H9 (cell line): Measurements from ENCODE around the gene NUDT22. TPM values are rescaled to one million over a fixed set of nuclear protein-coding genes. Genes with fewer than 3 reads are reported as not detected.

Source experiments
- DNase-seq: peaks from one replicate; pipeline ENCODE4 v3.0.0-alpha.2; 2017
- H2AFZ ChIP-seq: one replicate; pipeline ENCODE4 v1.6.1; 2013; ENCODE audit warnings: mild to moderate bottlenecking, low read length, control low read depth, moderate library complexity
- H2AK5ac ChIP-seq: 2 replicates; pipeline ENCODE4 v1.6.1; 2013; ENCODE audit warnings: low read length, control low read depth, mixed read lengths; ENCODE audit not compliant: insufficient read length
- H2BK120ac ChIP-seq: one replicate; pipeline ENCODE4 v1.6.1; 2013; ENCODE audit warnings: low read depth, mild to moderate bottlenecking, low read length, control low read depth, inconsistent platforms; ENCODE audit not compliant: poor library complexity, severe bottlenecking
- H2BK12ac ChIP-seq: 2 replicates; pipeline ENCODE4 v1.6.1; 2013; ENCODE audit warnings: low read length, control low read depth, mixed read lengths, low read depth; ENCODE audit not compliant: insufficient read length
- H2BK15ac ChIP-seq: 2 replicates; pipeline ENCODE4 v1.6.1; 2013; ENCODE audit warnings: low read depth, low read length, control low read depth
- H2BK20ac ChIP-seq: one replicate; pipeline ENCODE4 v1.6.1; 2013; ENCODE audit warnings: low read depth, mild to moderate bottlenecking, low read length, control low read depth, inconsistent platforms; ENCODE audit not compliant: poor library complexity, severe bottlenecking
- H2BK5ac ChIP-seq: 2 replicates; pipeline ENCODE4 v1.6.1; 2013; ENCODE audit warnings: low read length, control low read depth, mixed read lengths; ENCODE audit not compliant: insufficient read length
- H3K14ac ChIP-seq: 2 replicates; pipeline ENCODE4 v1.6.1; 2013; ENCODE audit warnings: low read length, control low read depth; ENCODE audit not compliant: insufficient read depth
- H3K18ac ChIP-seq: 2 replicates; pipeline ENCODE4 v1.6.1; 2013; ENCODE audit warnings: low read depth, mild to moderate bottlenecking, mixed read lengths, low read length, control low read depth; ENCODE audit not compliant: insufficient read length
- H3K23ac ChIP-seq: 2 replicates; pipeline ENCODE4 v1.6.1; 2013; ENCODE audit warnings: low read length, control low read depth, mixed read lengths, low read depth; ENCODE audit not compliant: insufficient read length
- H3K23me2 ChIP-seq: 2 replicates; pipeline ENCODE4 v1.6.1; 2013; ENCODE audit warnings: low read depth, mild to moderate bottlenecking, mixed read lengths, low read length, control low read depth; ENCODE audit not compliant: insufficient read length, poor library complexity, severe bottlenecking
- H3K27ac ChIP-seq: 2 replicates; pipeline ENCODE4 v1.5.1; 2013; ENCODE audit warnings: low read length, control low read depth, mixed read lengths, low read depth; ENCODE audit not compliant: insufficient read length
- H3K27me3 ChIP-seq: 2 replicates; pipeline ENCODE4 v1.6.1; 2013; ENCODE audit warnings: low read length, control low read depth, inconsistent platforms; ENCODE audit not compliant: insufficient read depth
- H3K4ac ChIP-seq: 2 replicates; pipeline ENCODE4 v1.6.1; 2013; ENCODE audit warnings: low read depth, mild to moderate bottlenecking, control low read depth, inconsistent platforms, low read length, moderate library complexity
- H3K4me1 ChIP-seq: 2 replicates; pipeline ENCODE4 v1.6.1; 2013; ENCODE audit warnings: low read length, control low read depth, inconsistent platforms; ENCODE audit not compliant: insufficient read depth
- H3K4me2 ChIP-seq: 2 replicates; pipeline ENCODE4 v1.6.1; 2013; ENCODE audit warnings: low read length, control low read depth, mixed read lengths; ENCODE audit not compliant: insufficient read length, insufficient read depth
- H3K56ac ChIP-seq: 2 replicates; pipeline ENCODE4 v1.6.1; 2013; ENCODE audit warnings: low read depth, mild to moderate bottlenecking, mixed read lengths, low read length, control low read depth; ENCODE audit not compliant: insufficient read length
- H3K79me1 ChIP-seq: 2 replicates; pipeline ENCODE4 v1.6.1; 2013; ENCODE audit warnings: low read depth, mild to moderate bottlenecking, moderate library complexity, low read length, control low read depth, inconsistent platforms; ENCODE audit not compliant: insufficient read depth, poor library complexity, severe bottlenecking
- H3K79me2 ChIP-seq: 2 replicates; pipeline ENCODE4 v1.6.1; 2013; ENCODE audit warnings: low read length, control low read depth, inconsistent platforms; ENCODE audit not compliant: insufficient read depth
- H3K9ac ChIP-seq: 2 replicates; pipeline ENCODE4 v1.6.1; 2013; ENCODE audit warnings: low read length, control low read depth, mixed read lengths; ENCODE audit not compliant: insufficient read length; ENCODE audit errors: extremely low read depth
- H3K9me3 ChIP-seq: one replicate; pipeline ENCODE4 v1.6.1; 2013; ENCODE audit warnings: low read depth, low read length, inconsistent platforms; ENCODE audit not compliant: control insufficient read depth
- H3T11ph ChIP-seq: one replicate; pipeline ENCODE4 v1.6.1; 2013; ENCODE audit warnings: mild to moderate bottlenecking, low read length, control low read depth, inconsistent platforms
- H4K20me1 ChIP-seq: one replicate; pipeline ENCODE4 v1.6.1; 2013; ENCODE audit not compliant: control insufficient read depth, insufficient read length, insufficient read depth
- H4K5ac ChIP-seq: 2 replicates; pipeline ENCODE4 v1.6.1; 2013; ENCODE audit warnings: low read depth, mild to moderate bottlenecking, mixed read lengths, low read length, control low read depth; ENCODE audit not compliant: insufficient read length
- H4K8ac ChIP-seq: replicated peaks from 2 replicates; pipeline ENCODE4 v1.6.1; 2013; ENCODE audit warnings: low read length, control low read depth, mixed read lengths, low read depth; ENCODE audit not compliant: insufficient read length
- H4K91ac ChIP-seq: 2 replicates; pipeline ENCODE4 v1.6.1; 2013; ENCODE audit warnings: low read depth, mild to moderate bottlenecking, moderate library complexity, mixed read lengths, low read length, control low read depth; ENCODE audit not compliant: insufficient read length
- H3K27ac Mint-ChIP-seq, 3 experiments: 2 replicates in 2 of 3; 3 replicates in 1 of 3; pipeline ENCODE4 v1.8.0; 2020 to 2021; ENCODE audit warnings: mixed read lengths in 3 of 3, mild to moderate bottlenecking in 1 of 3, moderate library complexity in 1 of 3
- H3K27me3 Mint-ChIP-seq: 2 replicates; pipeline ENCODE4 v1.8.0; 2021; ENCODE audit warnings: low read depth, mild to moderate bottlenecking, moderate library complexity, mixed read lengths
- H3K36me3 Mint-ChIP-seq, 3 experiments: 2 replicates in 2 of 3; 3 replicates in 1 of 3; pipeline ENCODE4 v1.8.0; 2020 to 2021; ENCODE audit warnings: low read depth in 3 of 3, mixed read lengths in 3 of 3; ENCODE audit not compliant: insufficient read depth in 1 of 3
- H3K4me1 Mint-ChIP-seq, 2 experiments: 2 replicates each; pipeline ENCODE4 v1.8.0; 2020; ENCODE audit warnings: mixed read lengths in 2 of 2
- H3K4me3 Mint-ChIP-seq, 2 experiments: 2 replicates in 1 of 2; 3 replicates in 1 of 2; pipeline ENCODE4 v1.8.0; 2020 to 2021; ENCODE audit warnings: mild to moderate bottlenecking in 2 of 2, mixed read lengths in 2 of 2, moderate library complexity in 1 of 2
- H3K9me3 Mint-ChIP-seq, 2 experiments: 2 replicates in 1 of 2; 3 replicates in 1 of 2; pipeline ENCODE4 v1.8.0; 2020; ENCODE audit warnings: mild to moderate bottlenecking in 2 of 2, mixed read lengths in 2 of 2, moderate library complexity in 1 of 2
- WGBS: extraction: QIAGEN DNeasy Blood & Tissue Kit; methylation state at CpG from one replicate; pipeline ENCODE4 v1.1.7; 2013; ENCODE audit warnings: missing lambda C conversion rate, low lambda C conversion rate, mixed read lengths; ENCODE audit not compliant: insufficient read length; ENCODE audit errors: extremely low coverage; 5-methylcytosine and 5-hydroxymethylcytosine counted together
- total RNA-seq: library from RNA; stranded (reverse); gene quantifications from 2 replicates; pipeline ENCODE4 v1.2.1, GENCODE V29; 2021
- TF ChIP-seq, protein P1 (sequence below): fragments of 200-600 bp; sonication (generic); conservative IDR thresholded peaks from 3 replicates; pipeline ENCODE4 v1.8.0; 2021; ENCODE audit warnings: antibody characterized with exemption, mild to moderate bottlenecking

The NUDT22 gene
- total RNA-seq, 1 experiment from 2014 or later = 39.6 TPM

DNA sequence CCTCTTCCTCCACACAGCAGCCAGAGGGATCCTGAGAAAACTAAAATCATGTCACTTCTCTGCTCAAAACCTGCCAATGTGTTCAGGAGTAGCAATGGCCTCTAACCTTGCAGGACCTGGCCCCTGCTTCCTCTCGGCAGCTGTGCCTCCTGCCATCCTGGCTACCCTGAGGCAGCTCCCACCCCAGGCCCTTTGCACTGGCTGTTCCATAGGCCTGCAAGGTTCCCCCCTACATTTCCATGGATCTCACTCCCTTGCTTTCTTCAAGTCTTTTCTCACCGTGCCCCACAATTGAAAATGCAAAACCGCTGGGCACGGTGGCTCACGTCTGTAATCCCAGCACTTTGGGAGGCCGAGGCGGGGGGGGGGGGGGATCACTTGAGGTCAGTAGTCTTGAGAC is 42.2 kb upstream of the NUDT22 start:
- H3K27ac ChIP-seq = no peak overlapping the region
- H2BK5ac ChIP-seq = no peak overlapping the region
- H3K4me1 ChIP-seq = peaks cover 4% of the 10 kb centered on the region; the same call in 1 of the 2 replicates
- H3K18ac ChIP-seq = no peak overlapping the region
- peaks cover 3% of the 10 kb centered on the region for H4K20me1 ChIP-seq
- H3K4ac ChIP-seq = no peak overlapping the region
- WGBS = no CpG with 5 or more reads among the region's 7 CpGs
- H3K27me3 Mint-ChIP-seq = no peaks in the 10 kb centered on the region; the same call in 1 of the 2 replicates
- no peak overlapping the region for H4K5ac ChIP-seq
- H3K79me2 ChIP-seq = 0 out of 2 replicates have a peak, but pooled peaks cover 11% of the 10 kb centered on the region
- no peaks in the 10 kb centered on the region; the same call in 1 of the 2 replicates for H3K27me3 ChIP-seq
- H3T11ph ChIP-seq = no peak overlapping the region
- H3K56ac ChIP-seq = no peak overlapping the region
- TF ChIP-seq, protein P1, sequence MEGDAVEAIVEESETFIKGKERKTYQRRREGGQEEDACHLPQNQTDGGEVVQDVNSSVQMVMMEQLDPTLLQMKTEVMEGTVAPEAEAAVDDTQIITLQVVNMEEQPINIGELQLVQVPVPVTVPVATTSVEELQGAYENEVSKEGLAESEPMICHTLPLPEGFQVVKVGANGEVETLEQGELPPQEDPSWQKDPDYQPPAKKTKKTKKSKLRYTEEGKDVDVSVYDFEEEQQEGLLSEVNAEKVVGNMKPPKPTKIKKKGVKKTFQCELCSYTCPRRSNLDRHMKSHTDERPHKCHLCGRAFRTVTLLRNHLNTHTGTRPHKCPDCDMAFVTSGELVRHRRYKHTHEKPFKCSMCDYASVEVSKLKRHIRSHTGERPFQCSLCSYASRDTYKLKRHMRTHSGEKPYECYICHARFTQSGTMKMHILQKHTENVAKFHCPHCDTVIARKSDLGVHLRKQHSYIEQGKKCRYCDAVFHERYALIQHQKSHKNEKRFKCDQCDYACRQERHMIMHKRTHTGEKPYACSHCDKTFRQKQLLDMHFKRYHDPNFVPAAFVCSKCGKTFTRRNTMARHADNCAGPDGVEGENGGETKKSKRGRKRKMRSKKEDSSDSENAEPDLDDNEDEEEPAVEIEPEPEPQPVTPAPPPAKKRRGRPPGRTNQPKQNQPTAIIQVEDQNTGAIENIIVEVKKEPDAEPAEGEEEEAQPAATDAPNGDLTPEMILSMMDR = no peak
- no peak overlapping the region for H2BK15ac ChIP-seq
- no peak overlapping the region; a peak in 2 of 7 replicates for H3K27ac Mint-ChIP-seq
- peak overlapping the region in 1 of 2 experiments; percentile 36; a peak in 4 of 5 replicates for H3K4me3 Mint-ChIP-seq
- no peak overlapping the region for H3K14ac ChIP-seq
- peaks cover 16 to 26% of the 10 kb centered on the region in 2 experiments for H3K4me1 Mint-ChIP-seq
- H2AFZ ChIP-seq = no peak overlapping the region
- peaks cover 0 to 2% of the 10 kb centered on the region in 2 experiments; a peak in 2 of 5 replicates for H3K9me3 Mint-ChIP-seq
- peaks cover 8% of the 10 kb centered on the region for H3K23me2 ChIP-seq
- DNase-seq = no peak
- H3K79me1 ChIP-seq = peaks cover 2% of the 10 kb centered on the region
- no peak overlapping the region for H4K8ac ChIP-seq
- no peaks in the 10 kb centered on the region for H3K9me3 ChIP-seq
- H2AK5ac ChIP-seq = no peak overlapping the region
- H2BK120ac ChIP-seq = no peak overlapping the region
- H2BK20ac ChIP-seq = no peak overlapping the region
- no peak overlapping the region for H3K9ac ChIP-seq
- no peak overlapping the region for H4K91ac ChIP-seq
- no peak overlapping the region for H3K4me2 ChIP-seq
- peaks cover 21 to 25% (median 23%) of the 10 kb centered on the region in 3 experiments for H3K36me3 Mint-ChIP-seq
- H3K23ac ChIP-seq = no peak overlapping the region
- H2BK12ac ChIP-seq = no peak overlapping the region
